Epithelial cell of proximal tubule (primary cell): ENCODE measurements around the gene METAP1. TPM values are rescaled to one million over a fixed set of nuclear protein-coding genes. Genes with fewer than 3 reads are reported as not detected.
"Not testable (repeated sequence)": the region's sequence is repeated elsewhere in the genome, so short reads cannot be mapped to it uniquely, and the experiment has no call there.

Experiments
- DNase-seq: peaks from one replicate; pipeline ENCODE4 v3.0.0-alpha.2; 2011; ENCODE audit warnings: low read depth
- H3K4me3 ChIP-seq: 2 replicates; pipeline ENCODE4 v1.5.1; 2011; ENCODE audit warnings: low read depth, mild to moderate bottlenecking, low read length
- CTCF ChIP-seq: conservative IDR thresholded peaks from 2 replicates; pipeline ENCODE4 v1.5.1; 2012; ENCODE audit warnings: low read depth, mild to moderate bottlenecking, low read length
- total RNA-seq: library from RNA; depleted of rRNA; stranded (reverse); fragments of >200 nt; gene quantifications from 2 replicates; pipeline ENCODE4 v1.2.3, GENCODE V29; 2015

The METAP1 gene
- total RNA-seq, 1 donor from 2014 or later = 64.6 TPM

- no peak for DNase-seq
- TF ChIP-seq CTCF = no peak
- H3K4me3 ChIP-seq = no peak overlapping the region
Observed at GRCh38 chr4:98976716-98977115, 18.8 kb upstream of the METAP1 start.

DNA sequence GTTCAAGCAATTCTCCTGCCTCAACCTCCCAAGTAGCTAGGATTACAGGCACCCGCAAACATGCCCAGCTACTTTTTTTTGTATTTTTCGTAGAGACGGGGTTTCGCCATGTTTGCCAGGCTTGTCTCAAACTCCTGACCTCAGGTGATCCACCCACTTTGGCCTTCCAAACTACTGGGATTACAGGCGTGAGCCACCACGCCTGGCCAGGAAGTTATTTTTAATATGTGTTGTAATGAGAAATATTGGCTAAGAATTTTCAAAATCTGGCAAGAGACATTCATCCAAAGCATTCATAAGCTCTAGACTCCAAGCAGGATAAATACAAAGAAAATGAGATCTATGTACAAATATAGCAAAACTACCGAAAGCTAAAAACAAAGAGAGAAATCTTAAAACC, 18.0 kb upstream of the METAP1 start:
- no peak overlapping the region for H3K4me3 ChIP-seq
- DNase-seq = no peak
- no peak for TF ChIP-seq CTCF

GRCh38 chr4:98987720-98988119, 7.8 kb upstream of the METAP1 start:
- DNase-seq = no peak
- no peak for TF ChIP-seq CTCF
- no peak overlapping the region for H3K4me3 ChIP-seq

- not testable (repeated sequence) for DNase-seq, H3K4me3 ChIP-seq
Observed at GRCh38 chr4:98992835-98993234, 2.7 kb upstream of the METAP1 start.

DNA sequence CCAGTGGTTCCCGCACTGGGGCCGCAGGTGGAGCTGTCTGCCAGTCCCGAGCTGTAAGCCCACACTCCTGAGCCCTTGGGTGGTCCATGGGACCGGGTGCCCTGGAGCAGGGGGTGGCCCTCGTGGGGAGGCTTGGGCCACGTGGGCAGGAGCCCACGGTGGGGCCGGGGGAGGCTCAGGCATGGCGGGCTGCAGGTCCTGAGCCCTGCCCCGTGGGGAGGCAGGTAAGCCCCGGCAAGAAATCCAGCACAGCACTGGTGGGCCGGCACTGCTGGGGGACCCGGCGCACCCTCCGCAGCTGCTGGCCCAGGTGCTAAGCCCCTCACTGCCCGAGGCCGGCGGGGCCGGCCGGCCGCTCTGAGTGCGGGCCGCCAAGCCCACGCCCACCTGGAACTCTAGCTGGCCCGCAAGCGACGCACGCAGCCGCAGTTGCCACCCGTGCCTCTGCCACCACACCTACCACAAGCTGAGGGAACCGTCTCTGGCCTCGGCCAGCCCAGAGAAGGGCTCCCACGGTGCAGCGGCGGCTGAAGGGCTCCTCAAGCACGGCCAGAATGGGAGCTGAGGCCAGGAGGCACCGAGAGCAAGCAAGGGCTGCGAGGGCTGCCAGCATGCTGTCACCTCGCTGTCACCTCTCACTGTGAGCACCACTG, 2.0 kb upstream of the METAP1 start:
- DNase-seq = no peak
- TF ChIP-seq CTCF = no peak
- H3K4me3 ChIP-seq = no peak overlapping the region

- H3K4me3 ChIP-seq = peak overlapping the region; percentile 62
- no peak for TF ChIP-seq CTCF
- DNase-seq = peak; percentile 23
Observed at GRCh38 chr4:98994474-98995182, 893 bp upstream of the METAP1 start.

DNA sequence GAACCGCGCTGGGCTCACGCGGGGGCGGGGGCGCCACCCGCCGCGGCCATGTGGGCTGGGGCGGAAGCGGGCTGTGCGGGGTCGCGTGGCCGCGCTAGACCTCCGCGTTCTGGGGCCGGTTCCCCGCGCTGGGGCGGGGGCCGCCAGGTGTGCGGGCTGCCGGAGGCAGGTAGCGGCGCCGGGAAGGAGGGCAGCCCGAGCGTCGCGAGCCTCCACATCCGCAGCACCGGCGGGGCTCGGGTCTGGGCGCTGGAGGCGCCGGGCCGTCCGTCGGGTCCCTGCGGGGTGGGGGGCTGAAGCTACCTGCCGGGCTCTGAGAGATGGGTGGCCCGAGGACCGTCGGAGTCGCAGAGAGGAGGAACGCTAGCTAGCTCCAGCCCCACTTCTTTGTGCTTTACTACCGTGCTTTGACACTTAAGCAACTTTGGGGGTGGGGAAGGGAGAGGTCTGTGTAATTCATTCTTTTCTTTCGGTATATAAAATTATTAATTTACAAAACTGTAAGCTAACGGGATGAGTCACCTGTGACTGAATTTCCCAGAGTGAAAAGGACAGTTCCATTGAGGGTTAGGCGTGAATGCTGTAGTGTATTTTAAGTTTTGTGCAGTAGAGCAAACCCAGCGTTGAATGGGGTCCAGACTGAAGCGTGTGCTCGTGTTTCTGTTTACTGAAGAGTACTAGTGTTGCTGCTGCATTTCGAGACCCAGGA, 689 bp downstream of the METAP1 start:
- no peak for TF ChIP-seq CTCF
- no peak for DNase-seq
- peak overlapping the region; percentile 68 for H3K4me3 ChIP-seq
